ENCODE results near the gene SORCS3. TPM values are rescaled to one million over a fixed set of nuclear protein-coding genes. Genes with fewer than 3 reads are reported as not detected.

SORCS3 gene
- total and polyA plus RNA-seq, 2 of the 13 experiments (the other 11 are each of a cell fraction or from before 2014, with no cell fraction given) = 0.07 TPM; not detected in 1

GRCh38 chr10:105001269-105001668, 360.2 kb downstream of the SORCS3 start:
- H3K79me2 ChIP-seq (ENCODE audit: insufficient read depth, low read length) = no peaks in the 10 kb centered on the region
- ChIA-PET CTCF (ENCODE audit: low intra/inter-chr PET ratio, low total read pairs) (no interaction called here), POLR2A (no interaction called here)
- no peak for TF ChIP-seq ERF (CRISPR knock-in tag; IDR thresholded peaks at IDR 0.05)
- H3K9ac ChIP-seq (ENCODE audit: insufficient read depth, low read depth, low read length) = no peak overlapping the region
- no peak overlapping the region for H3K27ac ChIP-seq (ENCODE audit: extremely low read length, insufficient read depth, low read length)
- no peak overlapping the region for H3K4me3 ChIP-seq (replicated peaks in 1 of 3; ENCODE audit: insufficient read depth in 1 of 3, low read depth in 2 of 3, low read length in 3 of 3)
- H4K20me1 ChIP-seq (ENCODE audit: insufficient read depth, low read length) = no peaks in the 10 kb centered on the region
- no peaks in the 10 kb centered on the region for H3K9me3 ChIP-seq (ENCODE audit: low read length)
- ATAC-seq = no peak
- in situ Hi-C loops (cut with HindIII; ENCODE audit: extremely low pct_ligation_motif_present, low pct_unique_long_range_greater_than_20kb) = no loop called here
- no peaks in the 10 kb centered on the region for H3K4me1 ChIP-seq (ENCODE audit: insufficient read depth, low read length)
- no TSS peak for BruUV-seq (replicated peaks)
- FAIRE-seq = no peak
- no peaks in the 10 kb centered on the region; a peak in 1 of 5 replicates for H3K27me3 ChIP-seq (ENCODE audit: control insufficient read depth in 1 of 2, insufficient read depth in 2 of 2, low read length in 2 of 2)
- no peak for DNase-seq (ENCODE audit: low spot score)
- H2AFZ ChIP-seq (ENCODE audit: low read length) = no peak overlapping the region
- no peak overlapping the region for H3K4me2 ChIP-seq (ENCODE audit: low read depth, low read length)
- whole genome bisulfite sequencing (ENCODE audit: low lambda C conversion rate) = 2% methylated on average over 2 of the region's 2 CpGs
- no peaks in the 10 kb centered on the region for H3K36me3 ChIP-seq (replicated peaks in 1 of 2; ENCODE audit: control insufficient read depth in 1 of 2, insufficient read depth in 2 of 2, low read length in 2 of 2)
- intact Hi-C loops (cut with micrococcal nuclease; ENCODE audit: unreplicated experiment) = no loop called here

- WGBS (ENCODE audit: low lambda C conversion rate) = 0% methylated on average over 2 of the region's 2 CpGs
- H3K9ac ChIP-seq (ENCODE audit: insufficient read depth, low read depth, low read length) = no peak overlapping the region
- CTCF ChIA-PET (ENCODE audit: low intra/inter-chr PET ratio, low total read pairs) = no interaction called here
- TF ChIP-seq MXD1 (CRISPR knock-in tag; IDR thresholded peaks at IDR 0.05) (no peak), SSRP1 (CRISPR knock-in tag; IDR thresholded peaks at IDR 0.05) (no peak), ZUFSP (CRISPR knock-in tag; IDR thresholded peaks at IDR 0.05; ENCODE audit: borderline replicate concordance) (no peak), ERF (CRISPR knock-in tag; IDR thresholded peaks at IDR 0.05) (no peak), ZNF224 (CRISPR knock-in tag; IDR thresholded peaks at IDR 0.05) (no peak), ZNF350 (CRISPR knock-in tag; IDR thresholded peaks at IDR 0.05; ENCODE audit: borderline replicate concordance, low read depth) (no peak), MTA1 (CRISPR knock-in tag; IDR thresholded peaks at IDR 0.05; ENCODE audit: borderline replicate concordance) (no peak), TOE1 (CRISPR knock-in tag; IDR thresholded peaks at IDR 0.05) (no peak), SIX1 (CRISPR knock-in tag; IDR thresholded peaks at IDR 0.05; ENCODE audit: borderline replicate concordance) (no peak), TARDBP (CRISPR knock-in tag; IDR thresholded peaks at IDR 0.05) (no peak), LBX2 (CRISPR knock-in tag; IDR thresholded peaks at IDR 0.05; ENCODE audit: borderline replicate concordance) (no peak), KLF13 (CRISPR knock-in tag; IDR thresholded peaks at IDR 0.05) (no peak), CCAR2 (optimal IDR thresholded peaks at IDR 0.05; ENCODE audit: low read depth, low read length) (no peak)
Measured at GRCh38 chr10:105010411-105011121, 369.5 kb downstream of the SORCS3 start.

More at GRCh38 chr10:105010411-105011121, 369.5 kb downstream of the SORCS3 start:
- Histone ChIP-seq H3K4me3 (replicated peaks in 1 of 3; ENCODE audit: insufficient read depth in 1 of 3, low read depth in 2 of 3, low read length in 3 of 3) (no peak overlapping the region), H3K79me2 (ENCODE audit: insufficient read depth, low read length) (no peaks in the 10 kb centered on the region), H3K9me3 (ENCODE audit: low read length) (no peaks in the 10 kb centered on the region), H3K27ac (ENCODE audit: extremely low read length, insufficient read depth, low read length) (no peak overlapping the region), H3K4me1 (ENCODE audit: insufficient read depth, low read length) (no peaks in the 10 kb centered on the region), H3K36me3 (replicated peaks in 1 of 2; ENCODE audit: control insufficient read depth in 1 of 2, insufficient read depth in 2 of 2, low read length in 2 of 2) (no peaks in the 10 kb centered on the region), H3K27me3 (ENCODE audit: control insufficient read depth in 1 of 2, insufficient read depth in 2 of 2, low read length in 2 of 2) (no peaks in the 10 kb centered on the region), H3K4me2 (ENCODE audit: low read depth, low read length) (no peak overlapping the region), H2AFZ (ENCODE audit: low read length) (no peak overlapping the region), H4K20me1 (ENCODE audit: insufficient read depth, low read length) (no peaks in the 10 kb centered on the region)
- no TSS peak for BruUV-seq (replicated peaks)
- FAIRE-seq (no peak), DNase-seq (ENCODE audit: low spot score) (no peak), ATAC-seq (no peak)
- in situ Hi-C loops (cut with HindIII; ENCODE audit: extremely low pct_ligation_motif_present, low pct_unique_long_range_greater_than_20kb) (no loop called here), intact Hi-C loops (cut with micrococcal nuclease; ENCODE audit: unreplicated experiment) (no loop called here)
- POLR2A ChIA-PET = no interaction called here

Measured in HepG2 (cell line).